Measurements from ENCODE around the gene HES6. TPM values are rescaled to one million over a fixed set of nuclear protein-coding genes. Genes with fewer than 3 reads are reported as not detected.

Gene HES6
- total RNA-seq, 1 experiment from 2014 or later, result 9.8 TPM

GRCh38 chr2:238285653-238286082, 45.8 kb upstream of the HES6 start:
- Histone ChIP-seq H2AFZ (ENCODE audit: low read length) (no peak overlapping the region), H3K27me3 (ENCODE audit: low read length) (no peaks in the 10 kb centered on the region), H4K20me1 (ENCODE audit: low read length) (peaks cover 13% of the 10 kb centered on the region), H3K27ac (ENCODE audit: low read length) (peak overlapping the region; percentile 94), H3K4me1 (ENCODE audit: insufficient read depth, low read length) (peaks cover 43% of the 10 kb centered on the region), H3K79me2 (ENCODE audit: low read length) (peaks cover 71% of the 10 kb centered on the region), H3K4me2 (ENCODE audit: low read length) (peak overlapping the region; percentile 89), H3K9me2 (replicated peaks; ENCODE audit: low read length) (no peaks in the 10 kb centered on the region), H3K9me3 (ENCODE audit: low read length) (no peaks in the 10 kb centered on the region), H3K36me3 (ENCODE audit: low read depth, low read length) (no peaks in the 10 kb centered on the region), H3K9ac (ENCODE audit: low read length) (peak overlapping the region; percentile 98), H3K4me3 (ENCODE audit: low read length) (peak overlapping the region; percentile 80), H3F3A (ENCODE audit: low read length, unreplicated experiment) (peaks cover 7% of the 10 kb centered on the region)
- CTCF ChIA-PET, result interaction anchor here (1.6 kb wide), 1 partner anchor 22 kb away, joined by 5 read pairs; no protein-coding TSS in a partner anchor
- intact Hi-C loops (cut with micrococcal nuclease), result loop anchor here (1.0 kb wide), 2 partner anchors 22 to 35 kb away; partner anchors contain the start of gene TRAF3IP1
- DNase-seq, result peak; percentile 95
- BruUV-seq (replicated peaks), result no TSS peak
- POLR2A ChIA-PET (ENCODE audit: unreplicated experiment), result no interaction called here
- peak; percentile 41 for ATAC-seq
- TF ChIP-seq EZH2phosphoT487 (IDR thresholded peaks at IDR 0.05; ENCODE audit: borderline replicate concordance, low read length) (no peak), EZH2 (IDR thresholded peaks at IDR 0.05; ENCODE audit: low read length, unreplicated experiment) (no peak), CTCF (conservative IDR thresholded peaks at IDR 0.05; ENCODE audit: low read depth, low read length) (no peak)

DNA sequence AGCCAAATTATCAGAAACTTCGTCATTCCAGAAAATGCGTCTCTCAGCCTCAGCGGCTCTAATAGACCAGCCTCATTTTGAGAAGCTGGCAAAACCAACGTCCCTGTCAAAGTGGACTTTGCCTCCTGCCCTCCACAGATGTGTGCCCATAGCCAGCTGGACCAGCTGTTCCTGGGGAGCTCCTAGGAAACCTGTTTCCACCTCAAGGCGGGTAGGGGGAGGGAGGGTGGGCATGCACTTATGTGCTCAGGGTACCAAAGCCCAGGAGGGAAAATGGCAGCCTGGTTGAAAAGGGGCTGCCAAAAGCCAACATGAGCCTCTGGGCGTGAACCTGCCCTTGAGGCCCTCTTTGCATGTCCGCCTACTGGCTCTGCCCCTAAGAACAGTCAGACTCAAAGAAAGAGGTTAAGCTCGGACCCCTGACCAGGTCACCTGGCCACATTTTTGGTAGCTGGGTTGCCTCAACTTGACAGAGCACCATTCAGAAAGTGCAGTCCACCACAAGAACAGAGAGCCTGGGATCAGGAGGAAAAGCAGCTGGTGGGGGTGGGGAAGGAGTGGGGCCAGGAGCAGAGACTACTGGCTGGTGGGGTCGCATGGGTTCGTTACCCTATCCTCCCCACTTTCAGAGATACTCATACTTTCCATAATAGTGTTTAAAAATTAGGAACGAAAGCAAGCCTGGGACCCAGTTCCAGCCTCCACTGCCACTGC, 45.1 kb upstream of the HES6 start:
- H4K20me1 ChIP-seq (ENCODE audit: low read length), result peaks cover 19% of the 10 kb centered on the region
- H3K9me3 ChIP-seq (ENCODE audit: low read length), result no peaks in the 10 kb centered on the region
- H3K9ac ChIP-seq (ENCODE audit: low read length), result peak overlapping the region; percentile 98
- peak overlapping the region; percentile 80 for H3K4me3 ChIP-seq (ENCODE audit: low read length)
- H3K4me1 ChIP-seq (ENCODE audit: insufficient read depth, low read length), result peaks cover 38% of the 10 kb centered on the region
- peaks cover 4% of the 10 kb centered on the region for H3F3A ChIP-seq (ENCODE audit: low read length, unreplicated experiment)
- no peaks in the 10 kb centered on the region for H3K36me3 ChIP-seq (ENCODE audit: low read depth, low read length)
- no peaks in the 10 kb centered on the region for H3K9me2 ChIP-seq (replicated peaks; ENCODE audit: low read length)
- no peak for DNase-seq
- ChIA-PET POLR2A (ENCODE audit: unreplicated experiment) (no interaction called here), CTCF (interaction anchor here (1.6 kb wide), 1 partner anchor 21 kb away, joined by 5 read pairs; no protein-coding TSS in a partner anchor)
- peak overlapping the region; percentile 89 for H3K4me2 ChIP-seq (ENCODE audit: low read length)
- no peaks in the 10 kb centered on the region for H3K27me3 ChIP-seq (ENCODE audit: low read length)
- no peak for ATAC-seq
- H3K79me2 ChIP-seq (ENCODE audit: low read length), result peaks cover 78% of the 10 kb centered on the region
- intact Hi-C loops (cut with micrococcal nuclease), result no loop called here
- TF ChIP-seq EZH2 (IDR thresholded peaks at IDR 0.05; ENCODE audit: low read length, unreplicated experiment) (no peak), CTCF (conservative IDR thresholded peaks at IDR 0.05; ENCODE audit: low read depth, low read length) (no peak), EZH2phosphoT487 (IDR thresholded peaks at IDR 0.05; ENCODE audit: borderline replicate concordance, low read length) (no peak)
- H2AFZ ChIP-seq (ENCODE audit: low read length), result no peak overlapping the region
- H3K27ac ChIP-seq (ENCODE audit: low read length), result peak overlapping the region; percentile 94
- BruUV-seq (replicated peaks), result no TSS peak
